HS-27A (cell line): ENCODE data around the gene ANKRD11.
A peak's percentile ranks its signal among the peaks of the same experiment; 100 is the strongest.

Source experiments
- DNase-seq: peaks from one replicate; pipeline ENCODE4 v3.0.0-alpha.2; 2012; ENCODE audit warnings: low read depth, missing footprints

Gene ANKRD11

GRCh38 chr16:89506791-89507191, 16.4 kb upstream of the ANKRD11 start:
- DNase-seq: no peak

GRCh38 chr16:89506113-89506504, 15.7 kb upstream of the ANKRD11 start:
- no peak for DNase-seq

GRCh38 chr16:89505204-89506112, 15.1 kb upstream of the ANKRD11 start:
- DNase-seq: peak; percentile 29

- no peak for DNase-seq
Measured at GRCh38 chr16:89504091-89504490, 13.7 kb upstream of the ANKRD11 start.

- DNase-seq: peak; percentile 40
Measured at GRCh38 chr16:89502081-89502843, 11.9 kb upstream of the ANKRD11 start.

GRCh38 chr16:89499767-89500166, 9.4 kb upstream of the ANKRD11 start:
- DNase-seq: no peak

GRCh38 chr16:89498839-89499238, 8.5 kb upstream of the ANKRD11 start:
- no peak for DNase-seq

- no peak for DNase-seq
Measured at GRCh38 chr16:89495121-89495520, 4.8 kb upstream of the ANKRD11 start.

GRCh38 chr16:89493776-89494175, 3.4 kb upstream of the ANKRD11 start:
- DNase-seq: no peak

GRCh38 chr16:89491974-89492687, 1.8 kb upstream of the ANKRD11 start:
- DNase-seq: no peak

GRCh38 chr16:89491238-89491869, 993 bp upstream of the ANKRD11 start:
- no peak for DNase-seq

GRCh38 chr16:89489898-89490438, 393 bp downstream of the ANKRD11 start:
- DNase-seq: no peak

GRCh38 chr16:89489040-89489897, 1.1 kb downstream of the ANKRD11 start:
- peak; percentile 77 for DNase-seq

GRCh38 chr16:89485701-89486246, 4.6 kb downstream of the ANKRD11 start:
- DNase-seq: no peak

- no peak for DNase-seq
Measured at GRCh38 chr16:89484923-89485679, 5.3 kb downstream of the ANKRD11 start.

GRCh38 chr16:89484041-89484501, 6.3 kb downstream of the ANKRD11 start:
- DNase-seq: no peak

GRCh38 chr16:89482817-89483205, 7.5 kb downstream of the ANKRD11 start:
- no peak for DNase-seq

GRCh38 chr16:89482150-89482816, 8.1 kb downstream of the ANKRD11 start:
- DNase-seq: no peak

- DNase-seq: no peak
Measured at GRCh38 chr16:89481356-89481955, 8.9 kb downstream of the ANKRD11 start.
